AG09309 (cell line): ENCODE measurements around the gene RBM18.

Experiments
- DNase-seq: peaks from one replicate; pipeline ENCODE4 v3.0.0-alpha.2; 2010; ENCODE audit warnings: low read depth
- H3K4me3 ChIP-seq: 2 replicates; pipeline ENCODE4 v1.5.1; 2011; ENCODE audit warnings: mild to moderate bottlenecking, low read depth, low read length, moderate library complexity; ENCODE audit not compliant: control insufficient read depth
- CTCF ChIP-seq: IDR thresholded peaks from 2 replicates; pipeline ENCODE4 v1.5.1; 2011; ENCODE audit warnings: mild to moderate bottlenecking, low read depth, low read length, inconsistent platforms; ENCODE audit not compliant: insufficient read depth, control insufficient read depth; ENCODE audit errors: missing control alignments

The RBM18 gene

GRCh38 chr9:122192914-122193525, 71.6 kb downstream of the RBM18 start:
- DNase-seq, result no peak
- TF ChIP-seq CTCF, result no peak
- no peak overlapping the region for H3K4me3 ChIP-seq

- no peak overlapping the region for H3K4me3 ChIP-seq
- no peak for DNase-seq
- TF ChIP-seq CTCF, result no peak
These were observed 72.3 kb downstream of the RBM18 start for GRCh38 chr9:122192261-122192875.

GRCh38 chr9:122191584-122191983, 73.1 kb downstream of the RBM18 start:
- no peak for DNase-seq
- TF ChIP-seq CTCF, result no peak
- H3K4me3 ChIP-seq, result no peak overlapping the region

GRCh38 chr9:122190597-122191381, 73.9 kb downstream of the RBM18 start:
- no peak for TF ChIP-seq CTCF
- H3K4me3 ChIP-seq, result no peak overlapping the region
- no peak for DNase-seq

GRCh38 chr9:122188369-122188768, 76.3 kb downstream of the RBM18 start:
- no peak overlapping the region for H3K4me3 ChIP-seq
- no peak for TF ChIP-seq CTCF
- DNase-seq, result no peak
